ENCODE measurements around the gene SYCE1. TPM values are rescaled to one million over a fixed set of nuclear protein-coding genes. Genes with fewer than 3 reads are reported as not detected.

Gene SYCE1
- total and polyA plus RNA-seq, 2 of the 8 experiments (the other 6 are each of a cell fraction or from before 2014, with no cell fraction given) = not detected

DNA sequence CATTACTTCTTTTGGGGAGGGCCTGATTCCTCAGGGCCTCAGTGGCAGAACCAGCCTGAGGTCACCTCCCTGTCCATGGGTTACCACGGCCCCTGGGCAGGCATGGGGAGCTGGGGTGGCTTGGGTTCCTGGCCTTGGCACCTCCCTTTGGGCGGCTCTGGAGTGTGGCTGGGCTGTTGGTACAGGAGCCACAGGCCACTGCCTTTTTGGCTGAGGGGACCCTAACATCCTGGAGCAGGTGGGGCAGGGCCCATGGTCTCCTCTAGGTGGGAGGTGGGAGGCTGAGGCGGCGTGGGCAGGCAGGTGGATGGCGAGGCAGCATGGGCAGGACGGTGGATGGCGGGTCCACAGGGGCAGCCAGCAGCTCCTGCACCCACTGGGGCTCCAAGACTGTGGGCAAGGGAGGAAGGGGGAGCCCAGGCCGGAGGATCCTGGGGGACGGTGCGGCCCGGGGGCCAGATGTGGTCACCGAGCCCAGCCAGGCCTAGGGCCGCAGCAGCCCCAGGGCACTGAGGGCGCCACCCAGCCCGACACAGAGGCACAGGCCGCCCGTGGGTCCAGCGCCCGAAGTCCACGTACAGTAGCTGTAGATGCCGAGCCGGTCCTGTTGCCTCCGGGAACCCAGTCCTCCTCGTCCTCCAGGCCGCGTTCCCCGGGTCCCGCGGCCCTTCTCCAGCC lies 2.4 kb upstream of the SYCE1 start:
- 91% methylated on average over 8 of the region's 29 CpGs; no CpG with 5 or more reads in 1 of the 2 experiments for WGBS, 2 experiments (ENCODE audit: extremely low coverage in 1 of 2, insufficient coverage in 1 of 2, insufficient read length in 1 of 2, insufficient replicate concordance in 2 of 2, low coverage in 1 of 2, low lambda C conversion rate in 2 of 2, missing lambda C conversion rate in 1 of 2)
- Histone ChIP-seq H3K14ac (ENCODE audit: insufficient read length) (no peak overlapping the region), H3K79me2 (ENCODE audit: control insufficient read depth in 1 of 2, insufficient read depth in 2 of 2, low read length in 2 of 2) (no peaks in the 10 kb centered on the region), H3K4me1 (replicated peaks in 1 of 4; ENCODE audit: control insufficient read depth in 3 of 4, insufficient read depth in 4 of 4, low read length in 3 of 4) (no peaks in the 10 kb centered on the region), H3K23me2 (ENCODE audit: low read depth, low read length) (peaks cover 11% of the 10 kb centered on the region; the same call in 1 of the 2 replicates), H4K20me1 (replicated peaks in 1 of 2; ENCODE audit: control insufficient read depth in 1 of 2, insufficient read depth in 2 of 2, low read length in 2 of 2) (no peaks in the 10 kb centered on the region), H3K18ac (ENCODE audit: extremely low read depth, low read length) (no peak overlapping the region), H2AK5ac (ENCODE audit: low read depth, low read length) (no peak overlapping the region), H3K4me2 (ENCODE audit: insufficient read depth in 1 of 2, low read depth in 2 of 2, low read length in 2 of 2) (no peak overlapping the region), H2BK15ac (ENCODE audit: low read length) (no peak overlapping the region), H2BK12ac (ENCODE audit: low read depth, low read length) (no peak overlapping the region), H3K4ac (replicated peaks; ENCODE audit: insufficient read length, low read depth, low read length) (no peak overlapping the region), H3K27ac (ENCODE audit: low read depth, low read length) (no peak overlapping the region), H3K4me3 (ENCODE audit: extremely low read depth in 1 of 4, insufficient read depth in 2 of 4, low read depth in 3 of 4, low read length in 4 of 4) (no peak overlapping the region), H2BK20ac (ENCODE audit: low read length) (no peak overlapping the region), H2BK120ac (replicated peaks; ENCODE audit: low read depth, low read length) (no peak overlapping the region), H4K91ac (replicated peaks; ENCODE audit: insufficient read length, low read length) (no peak overlapping the region), H3K23ac (ENCODE audit: insufficient read length) (no peak overlapping the region), H2BK5ac (ENCODE audit: low read depth, low read length) (no peak overlapping the region), H4K8ac (ENCODE audit: extremely low read depth, insufficient read depth, low read length) (no peak overlapping the region), H3K36me3 (ENCODE audit: control insufficient read depth in 2 of 4, insufficient read depth in 4 of 4, low read length in 3 of 4) (no peaks in the 10 kb centered on the region), H3K79me1 (ENCODE audit: low read depth, low read length) (no peaks in the 10 kb centered on the region), H3K56ac (replicated peaks; ENCODE audit: insufficient read length, low read depth, low read length) (no peak overlapping the region), H2AFZ (ENCODE audit: low read length) (no peak overlapping the region), H4K5ac (ENCODE audit: insufficient read length, low read depth, low read length) (no peak overlapping the region), H3K9ac (replicated peaks in 1 of 4; ENCODE audit: extremely low read depth in 1 of 4, low read depth in 3 of 4, low read length in 3 of 4) (no peak overlapping the region), H3K27me3 (replicated peaks in 1 of 4; ENCODE audit: control insufficient read depth in 3 of 4, extremely low read depth in 1 of 4, insufficient read depth in 3 of 4, low read length in 3 of 4) (peaks cover 0 to 2% (median under 1%) of the 10 kb centered on the region in 4 experiments; a peak in 1 of 7 replicates), H3K9me3 (ENCODE audit: insufficient read depth in 2 of 2, low read depth in 1 of 2, low read length in 1 of 2) (peaks cover 29 to 56% of the 10 kb centered on the region in 2 experiments)
- TF ChIP-seq BCL11A (IDR thresholded peaks at IDR 0.05; ENCODE audit: low read depth in 2 of 2, low read length in 2 of 2) (no peak), EGR1 (IDR thresholded peaks at IDR 0.05; ENCODE audit: borderline replicate concordance, low read depth, low read length) (no peak), RNF2 (IDR thresholded peaks at IDR 0.05; ENCODE audit: borderline replicate concordance, low read depth, low read length, missing control alignments, poor library complexity, severe bottlenecking) (no peak), ASH2L (IDR thresholded peaks at IDR 0.05; ENCODE audit: low read length) (no peak)
- FAIRE-seq (no peak), DNase-seq (ENCODE audit: low read depth in 1 of 2, low spot score in 2 of 2) (no peak)
- CTCF ChIA-PET (ENCODE audit: partially characterized antibody) = no interaction called here
- POLR2A ChIA-PET (ENCODE audit: partially characterized antibody) = no interaction called here

Data from H1 (cell line).